GM12892 (cell line): ENCODE results near the gene NOPCHAP1.

ENCODE experiments used
- POLR2AphosphoS5 ChIP-seq: IDR thresholded peaks from 2 replicates; pipeline ENCODE4 v1.6.1; 2011; ENCODE audit warnings: low read depth, low read length, control low read depth
- TAF1 ChIP-seq: IDR thresholded peaks from 2 replicates; pipeline ENCODE4 v1.6.1; 2011; ENCODE audit warnings: low read depth, mild to moderate bottlenecking, control low read depth, low read length, borderline replicate concordance

DNA sequence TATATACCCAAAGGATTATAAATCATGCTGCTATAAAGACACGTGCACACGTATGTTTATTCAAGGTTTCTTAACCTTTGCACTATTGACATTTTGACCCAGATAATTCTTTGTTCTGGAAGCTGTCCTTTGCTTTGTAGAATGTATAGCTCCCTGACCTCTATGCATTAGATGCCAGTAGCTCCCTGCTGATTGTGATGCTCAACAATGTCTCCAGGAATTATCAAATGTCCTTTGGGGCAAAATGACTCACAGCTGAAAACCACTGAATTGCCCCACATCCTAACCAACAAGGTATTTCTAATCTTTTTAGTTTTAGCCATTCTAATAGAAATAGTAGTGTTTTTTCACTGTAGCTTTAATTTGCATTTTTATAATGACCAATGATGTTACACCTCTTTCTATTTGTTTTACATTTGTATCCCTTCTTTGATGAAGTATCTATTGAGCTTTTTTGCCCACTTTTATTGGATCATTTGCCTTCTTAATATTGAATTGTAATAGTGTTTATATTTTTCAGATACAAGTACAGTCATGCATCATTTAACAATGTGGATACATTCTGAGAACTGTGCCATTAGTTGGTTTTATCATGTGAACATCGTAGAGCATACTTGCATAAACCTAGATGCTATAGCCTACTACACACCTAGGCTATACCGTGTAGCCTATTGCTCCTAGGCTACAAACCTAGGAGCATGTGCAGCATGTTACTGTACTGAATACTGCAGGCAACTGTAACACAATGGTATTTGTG is 10.4 kb upstream of the NOPCHAP1 start:
- TF ChIP-seq TAF1 (no peak), POLR2AphosphoS5 (no peak)
